OCI-M2 (cell line): ENCODE measurements around the gene CAMKMT.

Source experiments
- DNase-seq: peaks from one replicate; lab custom pipeline; 2025; ENCODE audit not compliant: unreplicated experiment; lab: John Stamatoyannopoulos, UW

The CAMKMT gene

GRCh38 chr2:44789446-44789845, 427.7 kb downstream of the CAMKMT start:
- no peak for DNase-seq

- DNase-seq: no peak
Measured at GRCh38 chr2:44789971-44790721, 428.4 kb downstream of the CAMKMT start.

GRCh38 chr2:44793322-44793870, 431.6 kb downstream of the CAMKMT start:
- DNase-seq: no peak

GRCh38 chr2:44796771-44797170, 435.0 kb downstream of the CAMKMT start:
- no peak for DNase-seq

- DNase-seq: no peak
Measured at GRCh38 chr2:44798139-44798659, 436.5 kb downstream of the CAMKMT start.

GRCh38 chr2:44799105-44799504, 437.4 kb downstream of the CAMKMT start:
- no peak for DNase-seq

GRCh38 chr2:44799754-44800153, 438.0 kb downstream of the CAMKMT start:
- no peak for DNase-seq

GRCh38 chr2:44801289-44801840, 439.6 kb downstream of the CAMKMT start:
- no peak for DNase-seq

- no peak for DNase-seq
Measured at GRCh38 chr2:44801841-44802776, 440.4 kb downstream of the CAMKMT start.

GRCh38 chr2:44802777-44803424, 441.2 kb downstream of the CAMKMT start:
- DNase-seq: no peak

- DNase-seq: no peak
Measured at GRCh38 chr2:44804406-44805265, 442.9 kb downstream of the CAMKMT start.

- no peak for DNase-seq
Measured at GRCh38 chr2:44805401-44806235, 443.9 kb downstream of the CAMKMT start.

- no peak for DNase-seq
Measured at GRCh38 chr2:44807201-44808025, 445.7 kb downstream of the CAMKMT start.

- DNase-seq: no peak
Measured at GRCh38 chr2:44810892-44811530, 449.3 kb downstream of the CAMKMT start.

GRCh38 chr2:44813165-44813564, 451.4 kb downstream of the CAMKMT start:
- no peak for DNase-seq

- no peak for DNase-seq
Measured at GRCh38 chr2:44813658-44814057, 451.9 kb downstream of the CAMKMT start.

GRCh38 chr2:44817256-44817655, 455.5 kb downstream of the CAMKMT start:
- DNase-seq: no peak
